K562 (cell line): ENCODE data around the gene LZTS2. TPM values are rescaled to one million over a fixed set of nuclear protein-coding genes. Genes with fewer than 3 reads are reported as not detected.

Source experiments
- ATAC-seq: fragments of 200-7000 bp; cut with Tn5 transposase; 3 replicates; pipeline ENCODE4 v1.9.1; 2020; ENCODE audit warnings: moderate library complexity
- BruUV-seq: library from RNA; stranded (reverse); fragments of 400-500 nt; replicated peaks from 2 replicates; lab custom pipeline; 2021; lab: Mats Ljungman, UMichigan
- CTCF ChIA-PET: fragments of 300-600 bp; formaldehyde crosslinking; extraction: SDS; loops from one replicate; lab custom pipeline; 2021; ENCODE audit warnings: low intra/inter-chr PET ratio; lab: Yijun Ruan, JAX
- POLR2A ChIA-PET: fragments of 300-600, 350-650 bp; sonication (Branson Sonifier 250); formaldehyde crosslinking; extraction: SDS; loops from one replicate; lab custom pipeline; 2021; ENCODE audit warnings: antibody characterized with exemption, inconsistent platforms; lab: Yijun Ruan, JAX
- DNase-seq, 4 experiments: peaks; one replicate each; pipeline versions ENCODE4 v3.0.0 to v3.0.0-alpha.2; 2011 to 2018; ENCODE audit warnings: low spot score in 3 of 4, mixed read lengths in 3 of 4; ENCODE audit errors: extremely low read depth in 1 of 4
- FAIRE-seq: peaks from 2 replicates; lab custom pipeline; 2011; peaks lifted over from hg19 to GRCh38; lab: Jason Lieb, UNC
- H2AFZ ChIP-seq: 2 replicates; pipeline ENCODE4 v1.6.0; 2011; ENCODE audit warnings: low read depth, low read length, control low read depth, inconsistent platforms
- H3K27ac ChIP-seq: fragments of 200-600 bp; 3 replicates; pipeline ENCODE4 v1.8.0; 2011; ENCODE audit warnings: low read depth, mild to moderate bottlenecking, control low read depth, inconsistent platforms, low read length, moderate library complexity, mixed read lengths; ENCODE audit errors: extremely low read depth
- H3K27me3 ChIP-seq, 2 experiments: fragments of 300-600 bp in 1 of 2; 2 replicates in 1 of 2; 3 replicates in 1 of 2; pipeline versions ENCODE4 v1.6.0 to v1.8.0; 2011; ENCODE audit warnings: inconsistent platforms in 2 of 2, low read length in 2 of 2, mild to moderate bottlenecking in 1 of 2, mixed read lengths in 1 of 2, moderate library complexity in 1 of 2; ENCODE audit not compliant: control insufficient read depth in 2 of 2, insufficient read depth in 2 of 2
- H3K36me3 ChIP-seq: fragments of 300-600 bp; 3 replicates; pipeline ENCODE4 v1.8.0; 2011; ENCODE audit warnings: mild to moderate bottlenecking, low read length, inconsistent platforms; ENCODE audit not compliant: control insufficient read depth, insufficient read depth
- H3K4me1 ChIP-seq, 2 experiments: fragments of 200-600 bp in 1 of 2; replicated peaks in 1 of 2; 2 replicates in 1 of 2; 3 replicates in 1 of 2; pipeline versions ENCODE4 v1.5.1 to v1.8.0; 2011; ENCODE audit warnings: inconsistent platforms in 2 of 2, low read length in 2 of 2, mild to moderate bottlenecking in 1 of 2, mixed read lengths in 1 of 2, moderate library complexity in 1 of 2; ENCODE audit not compliant: control insufficient read depth in 2 of 2, insufficient read depth in 2 of 2
- H3K4me2 ChIP-seq: 2 replicates; pipeline ENCODE4 v1.6.1; 2011; ENCODE audit warnings: low read length, control low read depth, inconsistent platforms, mixed read lengths; ENCODE audit not compliant: insufficient read depth
- H3K4me3 ChIP-seq: fragments of 200-600 bp; sonication (generic), shearing (Covaris generic); 2 replicates; pipeline ENCODE4 v1.5.1; 2016; ENCODE audit warnings: control low read depth, inconsistent platforms
- H3K79me2 ChIP-seq: fragments of 200-600 bp; 3 replicates; pipeline ENCODE4 v1.8.0; 2011; ENCODE audit warnings: low read length, inconsistent platforms; ENCODE audit not compliant: control insufficient read depth, insufficient read depth
- H3K9ac ChIP-seq, 2 experiments: 2 replicates each; pipeline versions ENCODE4 v1.6.0 to v1.6.1; 2011; ENCODE audit warnings: low read depth in 2 of 2, low read length in 2 of 2, control low read depth in 1 of 2, inconsistent platforms in 1 of 2, mild to moderate bottlenecking in 1 of 2, mixed read lengths in 1 of 2; ENCODE audit not compliant: insufficient read depth in 1 of 2
- H3K9me1 ChIP-seq: one replicate; pipeline ENCODE4 v1.6.0; 2011; ENCODE audit warnings: inconsistent platforms, mild to moderate bottlenecking, low read length, moderate library complexity; ENCODE audit not compliant: control insufficient read depth, insufficient read depth
- H3K9me3 ChIP-seq: replicated peaks from 2 replicates; pipeline ENCODE4 v1.5.1; 2011; ENCODE audit warnings: low read depth, low read length, inconsistent platforms; ENCODE audit not compliant: control insufficient read depth, insufficient read depth
- H4K20me1 ChIP-seq: replicated peaks from 2 replicates; pipeline ENCODE4 v1.6.1; 2011; ENCODE audit warnings: low read length, inconsistent platforms, mixed read lengths; ENCODE audit not compliant: control insufficient read depth, insufficient read depth
- ETV6 ChIP-seq, 3 experiments: fragments of 150-350 bp in 1 of 3; sonication (generic) in 1 of 3; formaldehyde crosslinking in 1 of 3; IDR thresholded peaks; 2 replicates each; pipeline versions ENCODE4 v1.6.1 to v1.8.0; 2014 to 2022; ENCODE audit warnings: borderline replicate concordance in 2 of 3, low read depth in 2 of 3, antibody characterized with exemption in 1 of 3, low read length in 1 of 3, mild to moderate bottlenecking in 1 of 3, missing genetic modification reagents in 1 of 3
- NR2C1 ChIP-seq, 2 experiments: fragments of 450-650 bp; IDR thresholded peaks; 2 replicates each; pipeline ENCODE4 v1.6.1; 2017; ENCODE audit warnings: mild to moderate bottlenecking in 2 of 2, antibody characterized with exemption in 1 of 2, inconsistent platforms in 1 of 2, missing compliant biosample characterization in 1 of 2, missing genetic modification characterization in 1 of 2
- NR2F6 ChIP-seq: fragments of 450-650 bp; formaldehyde crosslinking; IDR thresholded peaks from 2 replicates; pipeline ENCODE4 v1.4.0; 2020; ENCODE audit warnings: mild to moderate bottlenecking
- TAF7 ChIP-seq: fragments of 450-650 bp; IDR thresholded peaks from 2 replicates; pipeline ENCODE4 v1.6.1; 2016; ENCODE audit warnings: missing genetic modification characterization, missing compliant biosample characterization
- YY1 ChIP-seq, 3 experiments: IDR thresholded peaks; 2 replicates each; pipeline ENCODE4 v1.6.1; 2011; ENCODE audit warnings: low read length in 2 of 3, mild to moderate bottlenecking in 2 of 3, moderate library complexity in 2 of 3, borderline replicate concordance in 1 of 3, control low read depth in 1 of 3, low read depth in 1 of 3; ENCODE audit not compliant: insufficient read depth in 3 of 3, insufficient replicate concordance in 2 of 3, control insufficient read depth in 1 of 3, insufficient read length in 1 of 3; ENCODE audit errors: extremely low read depth in 1 of 3
- ZNF79 ChIP-seq: fragments of 250-450 bp; sonication (Bioruptor Pico); IDR thresholded peaks from 2 replicates; pipeline ENCODE4 v1.4.0; 2020; ENCODE audit warnings: low read depth, mild to moderate bottlenecking, moderate library complexity
- WGBS: fragments of 100-300 bp; shearing (Covaris generic); methylation state at CpG from one replicate; pipeline ENCODE4 v1.1.6; 2016; ENCODE audit warnings: low coverage, mixed read lengths; ENCODE audit not compliant: insufficient coverage; ENCODE audit errors: missing lambda C conversion rate; 5-methylcytosine and 5-hydroxymethylcytosine counted together
- in situ Hi-C: fragments of 300-500 bp; cut with MboI; formaldehyde crosslinking; loops from 4 replicates; pipeline ENCODE4 v1.15.0; 2018; ENCODE audit warnings: inconsistent platforms, mixed read lengths
- intact Hi-C: fragments of 100-400 bp; cut with micrococcal nuclease; formaldehyde crosslinking; loops from 2 replicates; pipeline ENCODE4 v1.14.2; 2022
- polyA plus RNA-seq, 8 experiments: library from polyadenylated mRNA; depleted of rRNA in 4 of 8; stranded (reverse) in 5 of 8; unstranded in 3 of 8; fragments of >200 nt; fragmentation: Nextera tagmentation in 2 of 8; fragmentation: Illumina TruSeq in 1 of 8; extraction: Ambion mirVana in 2 of 8; extraction: Trizol in 1 of 8; gene quantifications; 2 replicates each; pipeline versions ENCODE4 v1.2.1 to v1.2.3, GENCODE V29; 2011 to 2014; ENCODE audit warnings: inconsistent platforms in 1 of 8, missing spikeins in 1 of 8
- total RNA-seq, 7 experiments: library from RNA; depleted of rRNA in 6 of 7; stranded (reverse); fragments of >200 nt in 6 of 7; fragmentation: Illumina TruSeq in 2 of 7; extraction: Trizol in 2 of 7; gene quantifications; 2 replicates each; pipeline versions ENCODE4 v1.2.1 to v1.2.3, GENCODE V29; 2011 to 2021; ENCODE audit warnings: low replicate concordance in 1 of 7
- TF ChIP-seq, protein P1 (sequence below): fragments of 450-650 bp; IDR thresholded peaks from 2 replicates; pipeline ENCODE4 v1.6.1; 2016; ENCODE audit warnings: low read depth
- TF ChIP-seq, protein P2 (sequence below): fragments of 450-650 bp; formaldehyde crosslinking; conservative IDR thresholded peaks from 2 replicates; pipeline ENCODE4 v1.4.0; 2022; ENCODE audit warnings: mild to moderate bottlenecking, missing genetic modification characterization

The LZTS2 gene
- total and polyA plus RNA-seq, 9 of the 15 experiments (the other 6 are each of a cell fraction or from before 2014, with no cell fraction given), result 0.23 to 42.5 (median 14.7) TPM

DNA sequence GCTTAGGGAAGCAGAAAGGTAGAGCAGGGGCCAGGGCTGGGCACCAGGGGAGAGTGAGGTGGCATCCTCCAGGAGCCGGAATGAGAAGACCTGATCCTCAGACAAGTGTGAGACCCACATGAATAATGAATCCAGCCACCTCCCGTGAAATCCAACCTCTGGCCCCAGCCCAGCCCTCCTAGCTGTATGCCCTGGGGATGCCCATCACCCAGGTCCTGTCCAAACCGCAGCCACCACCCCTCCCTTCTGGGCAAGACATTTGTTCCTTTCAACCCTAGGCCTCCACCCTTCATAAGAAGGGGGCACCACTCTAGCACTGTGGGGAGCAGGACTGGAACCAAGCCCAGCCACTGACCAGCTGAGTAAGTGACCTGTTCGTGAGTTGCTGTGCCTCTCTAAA is 21.6 kb downstream of the LZTS2 start:
- Histone ChIP-seq H3K9ac (no peak overlapping the region), H3K9me3 (no peaks in the 10 kb centered on the region), H3K4me3 (no peak overlapping the region), H3K4me2 (no peak overlapping the region), H3K27me3 (no peaks in the 10 kb centered on the region), H3K4me1 (peaks cover 0 to 13% of the 10 kb centered on the region in 2 experiments; a peak in 3 of 5 replicates), H3K79me2 (no peaks in the 10 kb centered on the region), H3K27ac (no peak overlapping the region), H3K9me1 (no peaks in the 10 kb centered on the region), H2AFZ (no peak overlapping the region), H4K20me1 (no peaks in the 10 kb centered on the region), H3K36me3 (no peaks in the 10 kb centered on the region)
- ChIA-PET CTCF (no interaction called here), POLR2A (no interaction called here)
- intact Hi-C loops, result no loop called here
- FAIRE-seq (no peak), DNase-seq (no peak), ATAC-seq (no peak)
- in situ Hi-C loops, result no loop called here
- no TSS peak for BruUV-seq
- TF ChIP-seq NR2C1 (IDR thresholded peaks at IDR 0.05), result no peak
- no peak for TF ChIP-seq NR2C1 (tag; IDR thresholded peaks at IDR 0.05)
- TF ChIP-seq YY1 (IDR thresholded peaks at IDR 0.05; ENCODE audit: borderline replicate concordance in 1 of 3, control insufficient read depth in 1 of 3, extremely low read depth in 1 of 3, insufficient read depth in 3 of 3, insufficient read length in 1 of 3, insufficient replicate concordance in 2 of 3, low read depth in 1 of 3, low read length in 2 of 3), result no peak
- TF ChIP-seq TAF7, result no peak
- TF ChIP-seq, protein P1, sequence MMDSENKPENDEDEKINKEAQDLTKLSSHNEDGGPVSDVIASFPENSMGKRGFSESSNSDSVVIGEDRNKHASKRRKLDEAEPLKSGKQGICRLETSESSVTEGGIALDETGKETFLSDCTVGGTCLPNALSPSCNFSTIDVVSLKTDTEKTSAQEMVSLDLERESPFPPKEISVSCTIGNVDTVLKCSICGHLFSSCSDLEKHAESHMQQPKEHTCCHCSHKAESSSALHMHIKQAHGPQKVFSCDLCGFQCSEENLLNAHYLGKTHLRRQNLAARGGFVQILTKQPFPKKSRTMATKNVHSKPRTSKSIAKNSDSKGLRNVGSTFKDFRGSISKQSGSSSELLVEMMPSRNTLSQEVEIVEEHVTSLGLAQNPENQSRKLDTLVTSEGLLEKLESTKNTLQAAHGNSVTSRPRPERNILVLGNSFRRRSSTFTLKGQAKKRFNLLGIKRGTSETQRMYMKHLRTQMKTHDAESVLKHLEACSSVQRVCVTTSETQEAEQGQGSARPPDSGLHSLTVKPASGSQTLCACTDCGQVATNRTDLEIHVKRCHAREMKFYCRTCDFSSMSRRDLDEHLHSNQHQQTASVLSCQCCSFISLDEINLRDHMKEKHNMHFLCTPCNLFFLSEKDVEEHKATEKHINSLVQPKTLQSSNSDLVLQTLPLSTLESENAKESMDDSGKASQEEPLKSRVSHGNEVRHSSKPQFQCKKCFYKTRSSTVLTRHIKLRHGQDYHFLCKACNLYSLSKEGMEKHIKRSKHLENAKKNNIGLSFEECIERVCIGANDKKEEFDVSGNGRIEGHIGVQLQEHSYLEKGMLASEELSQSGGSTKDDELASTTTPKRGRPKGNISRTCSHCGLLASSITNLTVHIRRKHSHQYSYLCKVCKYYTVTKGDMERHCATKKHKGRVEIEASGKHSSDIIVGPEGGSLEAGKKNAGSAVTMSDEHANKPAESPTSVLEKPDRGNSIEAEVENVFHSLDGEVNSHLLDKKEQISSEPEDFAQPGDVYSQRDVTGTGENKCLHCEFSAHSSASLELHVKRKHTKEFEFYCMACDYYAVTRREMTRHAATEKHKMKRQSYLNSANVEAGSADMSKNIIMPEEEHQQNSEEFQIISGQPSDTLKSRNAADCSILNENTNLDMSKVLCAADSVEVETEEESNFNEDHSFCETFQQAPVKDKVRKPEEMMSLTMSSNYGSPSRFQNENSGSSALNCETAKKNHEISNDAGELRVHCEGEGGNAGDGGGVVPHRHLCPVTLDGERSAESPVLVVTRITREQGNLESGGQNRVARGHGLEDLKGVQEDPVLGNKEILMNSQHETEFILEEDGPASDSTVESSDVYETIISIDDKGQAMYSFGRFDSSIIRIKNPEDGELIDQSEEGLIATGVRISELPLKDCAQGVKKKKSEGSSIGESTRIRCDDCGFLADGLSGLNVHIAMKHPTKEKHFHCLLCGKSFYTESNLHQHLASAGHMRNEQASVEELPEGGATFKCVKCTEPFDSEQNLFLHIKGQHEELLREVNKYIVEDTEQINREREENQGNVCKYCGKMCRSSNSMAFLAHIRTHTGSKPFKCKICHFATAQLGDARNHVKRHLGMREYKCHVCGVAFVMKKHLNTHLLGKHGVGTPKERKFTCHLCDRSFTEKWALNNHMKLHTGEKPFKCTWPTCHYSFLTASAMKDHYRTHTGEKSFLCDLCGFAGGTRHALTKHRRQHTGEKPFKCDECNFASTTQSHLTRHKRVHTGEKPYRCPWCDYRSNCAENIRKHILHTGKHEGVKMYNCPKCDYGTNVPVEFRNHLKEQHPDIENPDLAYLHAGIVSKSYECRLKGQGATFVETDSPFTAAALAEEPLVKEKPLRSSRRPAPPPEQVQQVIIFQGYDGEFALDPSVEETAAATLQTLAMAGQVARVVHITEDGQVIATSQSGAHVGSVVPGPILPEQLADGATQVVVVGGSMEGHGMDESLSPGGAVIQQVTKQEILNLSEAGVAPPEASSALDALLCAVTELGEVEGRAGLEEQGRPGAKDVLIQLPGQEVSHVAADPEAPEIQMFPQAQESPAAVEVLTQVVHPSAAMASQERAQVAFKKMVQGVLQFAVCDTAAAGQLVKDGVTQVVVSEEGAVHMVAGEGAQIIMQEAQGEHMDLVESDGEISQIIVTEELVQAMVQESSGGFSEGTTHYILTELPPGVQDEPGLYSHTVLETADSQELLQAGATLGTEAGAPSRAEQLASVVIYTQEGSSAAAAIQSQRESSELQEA, result no peak
- no peak for TF ChIP-seq ZNF79 (CRISPR knock-in tag)
- TF ChIP-seq ETV6 (IDR thresholded peaks at IDR 0.05; ENCODE audit: borderline replicate concordance in 1 of 2, low read depth in 2 of 2, low read length in 1 of 2), result no peak
- no peak for TF ChIP-seq ETV6 (CRISPR knock-in tag; IDR thresholded peaks at IDR 0.05; ENCODE audit: borderline replicate concordance)
- no peak for TF ChIP-seq NR2F6 (CRISPR knock-in tag)
- TF ChIP-seq, protein P2, sequence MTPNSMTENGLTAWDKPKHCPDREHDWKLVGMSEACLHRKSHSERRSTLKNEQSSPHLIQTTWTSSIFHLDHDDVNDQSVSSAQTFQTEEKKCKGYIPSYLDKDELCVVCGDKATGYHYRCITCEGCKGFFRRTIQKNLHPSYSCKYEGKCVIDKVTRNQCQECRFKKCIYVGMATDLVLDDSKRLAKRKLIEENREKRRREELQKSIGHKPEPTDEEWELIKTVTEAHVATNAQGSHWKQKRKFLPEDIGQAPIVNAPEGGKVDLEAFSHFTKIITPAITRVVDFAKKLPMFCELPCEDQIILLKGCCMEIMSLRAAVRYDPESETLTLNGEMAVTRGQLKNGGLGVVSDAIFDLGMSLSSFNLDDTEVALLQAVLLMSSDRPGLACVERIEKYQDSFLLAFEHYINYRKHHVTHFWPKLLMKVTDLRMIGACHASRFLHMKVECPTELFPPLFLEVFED (CRISPR knock-in tag), result no peak
- WGBS, result 16% methylated on average over 3 of the region's 4 CpGs
